EL (cell line): ENCODE measurements around the gene CEP152.

Experiments
- DNase-seq: peaks from one replicate; pipeline ENCODE4 v3.0.0-alpha.2; 2016

The CEP152 gene

DNA sequence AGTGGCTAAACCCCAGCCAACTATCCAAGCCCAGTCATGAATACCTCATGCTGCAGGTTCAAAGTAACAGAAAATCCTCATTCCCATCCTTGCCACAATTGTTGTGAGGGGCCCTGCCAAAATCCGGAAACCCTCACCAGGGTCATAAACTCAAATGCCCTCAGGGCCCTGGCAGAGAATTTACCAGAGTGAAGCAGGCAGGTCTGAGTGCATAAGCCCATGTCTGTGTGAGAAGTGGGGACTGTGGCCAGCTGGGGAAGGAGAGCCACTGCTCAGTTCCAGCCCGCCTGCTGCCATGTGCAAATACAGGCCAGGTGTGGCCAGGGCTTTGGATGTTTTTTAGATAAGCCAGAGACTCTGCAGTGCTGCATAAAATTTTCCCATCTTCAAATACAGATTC, 7.0 kb downstream of the CEP152 start:
- peak; percentile 8 for DNase-seq

DNA sequence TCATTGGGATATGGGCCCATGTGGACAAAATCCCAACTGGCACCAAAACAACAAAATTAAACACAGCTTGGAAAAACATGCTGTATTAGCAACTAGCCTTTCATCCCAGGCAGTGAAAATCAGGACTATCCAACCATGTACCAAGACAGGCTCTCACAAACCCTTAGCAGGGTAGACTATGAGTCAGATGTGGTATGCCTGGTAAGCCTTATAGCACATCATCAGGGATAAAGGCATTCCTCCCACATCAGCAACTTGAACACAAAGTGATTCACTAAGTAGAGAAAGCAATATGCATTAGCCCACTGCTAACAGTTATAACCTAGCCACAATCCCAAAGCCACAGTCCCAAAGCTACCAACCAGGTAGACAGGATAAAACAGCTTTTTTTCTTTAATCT, 8.0 kb downstream of the CEP152 start:
- DNase-seq: peak; percentile 87

DNA sequence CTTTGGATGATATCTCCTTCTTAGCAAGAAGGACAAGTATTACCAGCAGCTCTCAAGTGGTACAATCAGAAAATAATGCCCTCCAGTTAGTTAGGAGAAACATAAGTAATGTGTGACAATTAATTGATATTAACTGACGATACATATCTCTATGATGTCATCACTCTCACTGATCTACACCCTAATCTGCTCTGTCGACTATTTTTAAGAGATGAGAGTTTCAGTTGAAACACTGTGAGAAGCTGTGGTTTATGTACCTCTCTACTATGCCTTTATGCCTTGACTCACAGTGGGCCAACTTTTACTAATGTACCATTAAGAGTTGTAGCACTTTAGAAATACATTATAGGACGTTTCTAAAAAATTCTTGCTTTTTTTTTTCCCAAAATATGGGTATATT, 8.6 kb downstream of the CEP152 start:
- no peak for DNase-seq

DNA sequence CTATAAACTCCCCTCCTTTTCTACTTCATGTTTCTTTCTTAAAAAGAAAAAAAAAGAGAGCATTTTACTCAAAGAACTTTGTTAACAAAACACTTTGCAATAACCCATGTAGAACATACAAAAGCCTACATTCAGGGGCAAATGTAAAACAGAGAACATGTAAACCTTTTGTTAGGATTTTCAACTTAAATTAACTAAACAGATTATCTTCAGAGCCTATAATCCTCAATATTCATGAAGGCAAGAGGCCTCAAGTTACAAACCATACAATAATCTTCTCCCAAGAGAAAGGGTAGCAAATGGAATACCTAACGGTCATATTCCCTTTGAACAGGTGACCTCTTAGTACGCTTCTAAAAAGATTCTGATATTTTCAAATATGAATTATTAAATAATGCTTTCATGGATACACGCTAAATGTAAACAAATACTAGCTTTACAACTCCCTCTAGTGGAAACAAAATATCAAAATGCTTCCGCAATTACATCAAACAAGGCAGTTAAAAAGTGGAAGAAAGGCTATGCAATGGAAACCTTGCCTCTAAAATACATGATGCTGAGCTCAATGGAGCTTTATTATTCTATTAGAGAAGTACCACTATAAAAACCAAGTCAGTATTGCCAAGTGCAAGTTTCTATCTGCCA, 9.9 kb downstream of the CEP152 start:
- peak; percentile 28 for DNase-seq

DNA sequence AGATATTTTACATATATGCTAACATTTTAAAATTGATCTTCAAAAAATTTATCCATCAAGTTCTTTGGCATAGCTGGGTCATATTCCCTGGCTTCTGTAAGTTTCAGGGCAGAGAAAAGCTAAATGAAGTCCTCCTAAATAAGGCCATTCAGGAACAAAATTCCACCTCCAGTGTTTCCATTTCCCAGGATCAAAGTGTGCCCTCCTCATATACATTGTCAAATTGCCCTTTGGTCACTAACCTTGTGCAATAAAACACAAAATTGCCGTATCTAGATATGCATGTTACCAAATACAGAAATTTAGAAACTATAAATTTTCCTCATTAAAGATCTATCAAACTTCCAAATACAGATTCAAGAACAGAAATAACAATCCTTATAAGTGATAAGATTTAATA, 10.6 kb downstream of the CEP152 start:
- no peak for DNase-seq

DNA sequence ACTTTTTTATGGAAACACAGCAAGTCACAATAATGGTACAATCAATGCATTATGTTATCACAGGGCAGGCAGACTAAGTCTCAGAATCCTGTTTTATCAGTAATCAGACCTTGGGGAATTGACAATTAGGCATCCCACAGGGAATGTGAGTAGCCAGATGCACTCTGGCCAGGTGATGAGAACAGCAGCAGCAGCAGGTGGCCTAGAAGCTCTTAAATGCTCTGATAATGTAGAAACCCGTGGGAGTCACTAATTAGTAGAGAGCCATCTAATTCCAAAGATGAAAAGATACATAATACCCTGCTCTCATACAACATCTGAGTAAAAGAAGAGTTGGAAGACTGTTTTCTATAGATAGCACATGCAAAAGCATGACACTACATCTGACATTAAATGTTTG, 12.6 kb downstream of the CEP152 start:
- DNase-seq: no peak

DNA sequence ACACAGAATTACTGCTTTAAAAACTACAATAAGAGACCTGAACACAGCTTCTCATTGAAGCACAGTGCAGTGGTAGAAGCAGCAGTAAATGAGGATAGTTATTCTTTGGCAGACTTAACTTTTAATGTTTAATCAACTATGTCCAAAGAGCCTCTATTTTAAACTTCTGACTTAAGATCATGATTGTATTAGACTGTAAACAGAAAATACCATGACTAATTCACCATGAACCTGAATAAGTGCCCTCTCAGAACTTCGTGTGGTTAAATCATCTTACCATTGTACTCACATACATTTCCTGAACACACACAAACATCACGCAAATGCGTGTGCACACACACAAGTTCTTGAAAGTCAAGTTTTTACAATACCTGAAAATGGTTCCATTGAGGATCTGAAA, 13.9 kb downstream of the CEP152 start:
- DNase-seq: peak; percentile 30

DNA sequence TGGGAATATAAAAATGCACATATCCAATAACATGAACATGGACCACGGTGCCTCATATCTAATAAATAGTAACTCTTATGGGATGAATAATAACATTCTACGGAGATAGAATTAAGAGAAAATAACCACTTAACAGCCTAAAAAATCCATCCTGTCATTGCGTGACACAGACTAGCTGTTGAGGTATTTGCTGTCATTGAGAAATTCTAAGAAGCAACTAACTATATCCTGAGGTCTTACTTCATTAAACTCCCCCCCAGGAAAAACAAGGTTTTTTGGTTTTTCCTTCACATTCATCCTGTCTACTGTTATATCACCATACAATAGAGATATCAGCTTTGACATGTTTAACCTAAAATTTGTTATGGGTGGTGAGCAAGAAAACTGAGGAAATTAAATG, 14.3 kb downstream of the CEP152 start:
- DNase-seq: no peak

DNA sequence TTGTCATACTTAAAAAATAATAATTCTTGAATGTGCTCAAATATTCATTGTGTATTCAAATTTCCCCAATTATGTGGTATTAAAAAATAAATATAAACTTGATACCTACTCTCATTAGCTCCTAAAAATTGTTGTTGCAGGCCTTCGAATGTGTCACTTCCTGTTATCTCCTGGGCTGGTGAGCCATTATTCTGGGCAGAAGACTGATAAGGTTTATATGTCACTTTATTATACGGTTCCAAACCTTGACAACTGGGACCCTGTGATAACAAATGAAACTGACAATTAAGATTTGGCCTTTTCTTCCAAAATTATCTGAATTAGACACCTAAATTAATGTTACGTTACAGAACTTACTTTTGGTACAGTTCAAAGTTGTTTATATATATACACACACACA, 15.0 kb downstream of the CEP152 start:
- no peak for DNase-seq

DNA sequence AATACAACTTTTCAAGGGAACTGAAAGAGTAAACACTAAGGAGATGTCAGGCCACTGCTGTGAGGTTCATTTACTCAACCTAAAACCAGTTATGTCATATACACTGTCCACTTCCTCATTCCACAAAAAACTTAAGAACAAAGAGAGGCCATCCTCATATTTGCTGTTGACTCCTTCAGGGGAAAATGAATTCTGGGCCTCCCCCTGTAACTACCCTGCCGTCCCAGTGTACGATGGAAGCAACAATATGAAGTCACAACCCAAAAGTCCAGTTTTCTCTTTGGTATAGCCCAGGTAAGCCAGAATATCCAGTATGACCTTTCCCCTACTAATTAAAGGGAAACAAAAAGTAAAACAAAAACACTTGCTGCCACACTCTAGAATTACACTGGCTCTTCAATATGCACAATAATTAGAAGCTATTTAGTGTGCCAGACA, 16.2 kb downstream of the CEP152 start:
- DNase-seq: peak; percentile 36

DNA sequence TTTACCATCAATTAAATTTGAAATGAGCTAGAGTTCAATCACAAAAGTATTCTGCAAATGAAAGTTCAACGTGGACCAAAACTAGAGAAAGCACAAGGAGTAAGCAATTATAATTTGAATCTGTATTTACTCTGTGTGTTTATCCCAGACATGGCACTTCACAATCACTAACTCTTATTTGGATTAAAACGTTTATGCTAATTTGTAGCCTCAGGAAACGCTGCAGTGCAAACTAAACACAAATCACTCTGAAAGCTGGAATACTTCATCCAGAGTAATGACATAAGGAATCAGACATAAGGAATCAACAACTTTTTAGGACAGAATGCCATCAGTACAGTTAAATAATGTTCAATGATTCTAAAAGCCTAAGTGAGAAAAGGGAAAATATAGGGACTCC, 18.5 kb downstream of the CEP152 start:
- DNase-seq: no peak

DNA sequence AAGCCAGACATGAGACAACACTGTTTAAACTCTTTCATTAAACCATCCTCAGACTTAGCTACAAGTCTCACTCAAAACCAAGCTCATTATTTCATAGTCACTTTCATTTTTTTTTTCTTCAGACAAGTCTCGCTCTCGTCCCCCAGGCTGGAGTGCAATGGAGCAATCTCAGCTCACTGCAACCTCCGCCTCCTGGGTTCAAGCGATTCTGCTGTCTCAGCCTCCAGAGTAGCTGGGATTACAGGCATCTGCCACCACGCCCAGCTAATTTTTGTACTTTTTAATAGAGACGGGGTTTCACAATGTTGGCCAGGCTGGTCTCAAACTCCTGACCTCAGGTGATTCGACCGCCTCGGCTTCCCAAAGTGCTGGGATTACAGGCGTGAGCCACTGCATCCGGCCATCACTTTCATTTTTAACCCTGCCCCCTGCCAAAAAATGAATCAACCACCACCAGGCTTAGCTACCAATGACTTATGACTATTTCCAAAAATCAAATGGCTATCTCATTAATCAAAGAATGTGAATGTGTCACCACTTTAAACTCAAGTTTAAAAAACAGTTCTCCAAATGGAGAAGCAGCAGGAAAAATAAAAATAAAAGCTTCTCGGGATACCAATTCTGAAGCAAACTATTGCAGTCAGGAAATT, 20.3 kb downstream of the CEP152 start:
- DNase-seq: peak; percentile 53

DNA sequence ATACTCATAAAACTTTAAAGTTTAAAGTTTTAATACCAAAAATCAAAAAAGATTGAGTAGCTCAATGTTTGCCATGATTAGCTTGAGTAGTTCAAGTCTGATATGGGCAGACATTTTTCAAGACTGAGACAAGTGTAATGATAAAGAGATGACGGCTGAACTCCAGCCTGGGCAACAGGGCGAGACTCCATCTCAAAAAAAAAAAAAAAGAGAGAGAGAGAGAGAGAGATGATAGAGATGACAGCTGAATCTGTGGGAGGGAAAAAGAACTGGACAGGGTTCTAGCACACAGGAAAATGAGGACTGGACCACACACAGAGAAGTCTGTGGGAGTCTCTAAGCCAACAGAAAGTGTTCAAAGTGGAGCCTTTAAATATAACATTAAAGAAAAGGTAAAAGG, 25.2 kb downstream of the CEP152 start:
- no peak for DNase-seq

DNA sequence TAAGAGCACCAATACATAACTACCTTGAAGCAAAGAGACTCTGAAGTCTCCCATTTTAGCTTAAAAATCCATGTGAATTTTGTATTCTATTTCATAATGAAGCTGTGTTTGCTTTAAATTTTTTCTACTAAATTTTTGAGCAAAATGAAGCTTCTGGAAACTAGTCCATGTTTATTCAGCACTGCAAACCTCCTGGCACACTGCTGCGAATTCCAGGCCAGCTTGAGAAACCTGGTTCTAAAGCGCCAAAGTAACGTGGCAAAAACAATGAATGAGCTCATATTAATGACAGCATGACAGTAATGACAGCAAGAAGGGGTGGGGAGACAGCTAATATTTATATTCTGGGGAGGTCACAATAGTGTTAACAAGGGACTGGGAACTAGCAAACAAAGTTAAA, 25.7 kb downstream of the CEP152 start:
- DNase-seq: no peak

DNA sequence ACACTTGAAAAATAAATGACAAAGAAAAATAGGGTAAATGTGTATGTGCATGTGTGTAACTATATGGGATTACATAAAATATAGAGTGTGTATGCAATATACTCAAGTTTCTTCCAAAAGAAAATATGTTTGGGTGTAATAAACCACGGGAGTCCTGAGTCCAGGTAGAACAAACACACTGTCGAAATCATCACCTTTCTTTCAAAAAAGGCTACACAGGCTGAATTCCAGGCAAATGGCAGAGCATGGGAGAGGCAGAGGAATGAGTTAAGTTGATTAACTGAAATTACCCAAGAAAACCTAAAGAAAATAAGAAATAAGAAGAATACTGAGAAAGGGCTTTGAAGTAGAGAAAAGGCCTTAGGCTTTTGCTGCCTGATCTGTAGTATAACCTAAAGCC, 26.1 kb downstream of the CEP152 start:
- no peak for DNase-seq

DNA sequence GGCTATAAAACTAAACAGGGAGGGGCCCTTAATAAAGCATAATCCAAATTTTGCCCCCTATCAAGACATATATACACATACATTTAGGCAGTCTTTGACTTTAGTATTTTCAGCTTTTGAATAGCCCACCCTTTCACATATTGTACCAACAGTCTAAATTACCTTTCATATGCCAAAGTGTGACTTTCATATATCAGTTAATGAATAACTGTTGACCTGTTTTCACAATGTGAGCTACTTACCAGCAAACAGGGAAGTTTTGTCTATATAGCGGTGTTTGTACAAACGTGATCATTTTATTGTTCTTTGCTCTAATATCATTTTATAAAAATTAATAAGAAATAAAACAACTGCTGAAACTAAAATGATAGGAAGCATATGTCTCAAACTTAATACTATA, 28.0 kb downstream of the CEP152 start:
- no peak for DNase-seq

DNA sequence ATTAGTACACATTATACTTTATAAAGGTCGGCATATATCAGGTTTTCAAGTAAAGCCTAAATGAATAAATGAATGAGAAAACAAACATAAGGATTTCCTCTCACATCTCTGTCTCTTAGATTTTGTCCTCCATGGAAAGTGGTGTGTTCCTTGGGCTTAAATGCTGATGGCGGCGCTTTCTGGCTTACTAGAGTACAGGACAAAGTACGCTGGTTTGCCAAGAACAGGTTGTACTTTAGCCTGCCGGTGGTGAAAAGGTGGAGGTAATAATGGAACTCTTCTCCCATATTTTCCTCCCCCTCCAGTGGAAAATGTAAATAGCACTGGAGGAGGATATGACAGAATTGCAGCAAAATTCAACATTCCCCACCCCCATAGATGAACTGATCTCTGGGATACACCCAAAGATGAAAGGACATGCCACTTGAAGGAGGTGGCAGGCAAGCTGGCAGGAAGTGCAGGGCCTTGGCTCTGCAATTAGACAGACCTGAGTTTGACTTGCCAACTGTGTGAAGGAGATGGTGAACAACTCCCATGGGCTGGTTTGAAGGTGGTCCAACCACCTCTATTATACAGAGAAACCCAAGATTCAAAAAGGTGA, 29.3 kb downstream of the CEP152 start:
- DNase-seq: no peak

DNA sequence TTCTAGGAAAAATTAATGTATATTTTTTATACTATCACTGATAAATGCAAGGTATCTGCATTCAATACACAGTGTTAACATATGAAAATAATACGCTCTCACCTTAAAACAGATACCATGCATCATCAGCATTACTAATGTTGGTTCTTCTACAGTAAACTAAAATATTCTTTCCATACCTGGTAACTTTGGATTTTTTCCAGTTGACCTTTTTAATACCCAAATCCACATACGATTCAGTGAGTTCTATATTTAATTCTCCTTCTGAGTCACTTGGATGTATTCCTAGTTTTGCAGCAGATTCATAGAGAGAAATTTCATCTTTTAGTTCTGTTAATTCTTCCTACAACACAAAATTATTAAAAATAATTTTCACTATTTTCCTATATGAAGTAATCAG, 29.9 kb downstream of the CEP152 start:
- no peak for DNase-seq

DNA sequence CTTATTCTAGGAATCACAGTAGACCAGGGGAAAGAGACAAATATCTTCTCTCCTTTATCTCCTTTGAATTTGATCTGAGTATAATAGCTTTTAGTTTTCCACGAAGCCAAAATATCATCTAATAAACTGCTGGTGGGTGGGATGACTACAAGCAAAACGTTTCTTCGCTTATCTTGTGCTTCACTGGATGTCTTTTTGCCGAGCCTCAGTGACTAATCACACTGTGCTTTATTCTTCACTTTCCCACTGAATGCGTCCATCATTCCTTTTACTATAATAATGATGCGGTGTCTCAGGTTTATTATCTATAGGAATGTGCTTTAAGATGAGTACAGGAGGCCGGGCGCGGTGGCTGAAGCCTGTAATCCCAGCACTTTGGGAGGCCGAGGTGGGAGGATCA, 32.5 kb downstream of the CEP152 start:
- DNase-seq: no peak

DNA sequence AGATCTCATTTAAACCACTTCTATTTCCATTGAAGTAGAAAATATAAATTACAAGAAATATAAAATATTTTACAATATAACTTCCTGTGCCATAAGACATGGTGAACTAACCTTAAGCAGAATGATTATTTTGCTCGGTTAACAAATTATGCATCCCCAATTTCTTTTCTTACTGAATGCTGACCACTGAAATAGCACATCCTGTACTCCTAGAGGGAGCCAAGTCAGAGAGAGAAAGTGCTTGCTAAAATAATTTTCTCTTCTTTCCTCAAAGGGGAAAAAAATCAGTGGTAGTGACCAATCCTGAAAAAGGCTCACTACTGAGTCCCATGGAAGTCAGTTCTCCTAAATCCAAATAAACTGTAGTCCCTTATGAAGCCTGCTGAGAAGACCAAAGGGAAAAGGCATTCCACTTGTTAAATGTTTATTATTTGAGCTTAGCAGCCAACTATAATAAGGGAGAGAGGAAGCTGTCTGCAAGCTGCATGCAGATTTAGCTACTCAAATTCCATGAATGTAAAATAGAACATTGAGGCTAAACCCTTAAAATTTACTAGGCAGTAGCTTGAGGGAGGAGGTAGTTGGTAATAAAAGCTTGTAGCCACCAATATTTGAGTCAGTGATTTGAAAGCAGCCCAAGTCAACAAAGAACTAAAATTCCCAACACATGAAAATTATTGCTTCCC, 33.1 kb downstream of the CEP152 start:
- no peak for DNase-seq

DNA sequence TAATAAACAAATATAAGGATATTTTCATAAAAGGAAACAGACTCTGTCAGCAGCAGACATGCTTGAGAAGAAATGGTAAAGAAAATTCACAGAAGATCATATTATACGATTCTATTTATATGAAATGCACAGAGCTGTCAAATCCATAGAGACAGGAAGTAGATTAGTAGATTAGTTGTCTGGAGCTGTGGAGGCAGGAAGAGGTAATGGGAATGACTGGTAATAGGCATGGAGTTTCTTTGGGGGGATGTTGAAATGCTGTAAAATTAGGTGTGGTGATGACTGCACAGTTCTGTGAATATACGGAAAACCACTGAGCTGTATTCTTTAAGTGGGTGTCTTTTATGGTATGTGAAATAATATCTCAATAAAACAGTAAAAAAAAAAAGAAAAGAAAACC, 35.3 kb downstream of the CEP152 start:
- no peak for DNase-seq

DNA sequence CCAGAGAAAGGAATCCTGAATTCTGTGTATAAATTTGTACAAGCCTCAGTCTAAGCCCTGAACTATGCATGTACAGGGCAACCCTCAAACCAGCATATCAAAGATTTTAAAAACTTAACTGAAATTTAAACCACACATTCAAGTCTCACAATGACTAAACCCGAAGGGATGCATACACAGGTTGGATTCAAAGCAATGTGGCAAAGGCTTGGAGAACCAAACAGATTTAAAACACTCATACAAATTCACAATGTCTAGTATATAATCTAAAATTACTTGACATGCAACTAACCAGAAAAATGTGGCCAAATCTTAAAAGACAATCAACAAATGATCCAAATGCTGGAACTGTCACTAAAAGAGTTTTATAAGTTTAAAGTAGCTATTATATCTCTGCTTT, 36.4 kb downstream of the CEP152 start:
- peak; percentile 24 for DNase-seq

DNA sequence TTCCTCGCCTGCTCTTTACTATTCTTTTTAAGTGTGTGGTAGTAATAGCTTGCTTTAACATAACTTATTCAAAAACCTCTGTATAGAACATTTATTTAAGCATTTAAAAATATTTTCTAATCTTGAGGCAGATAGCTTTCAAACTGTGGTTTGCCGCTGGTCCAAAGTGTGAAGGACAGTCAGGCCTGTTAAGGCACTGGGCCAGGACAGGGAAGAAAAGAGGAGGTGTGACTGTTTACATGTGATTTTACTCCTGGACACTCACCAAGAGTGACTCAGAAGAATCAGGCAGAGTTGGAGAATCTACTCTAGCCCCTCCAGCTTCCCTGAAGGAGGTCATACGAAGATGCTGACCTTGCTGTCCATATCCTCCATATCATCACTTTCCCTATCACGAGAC, 44.7 kb downstream of the CEP152 start:
- DNase-seq: no peak

DNA sequence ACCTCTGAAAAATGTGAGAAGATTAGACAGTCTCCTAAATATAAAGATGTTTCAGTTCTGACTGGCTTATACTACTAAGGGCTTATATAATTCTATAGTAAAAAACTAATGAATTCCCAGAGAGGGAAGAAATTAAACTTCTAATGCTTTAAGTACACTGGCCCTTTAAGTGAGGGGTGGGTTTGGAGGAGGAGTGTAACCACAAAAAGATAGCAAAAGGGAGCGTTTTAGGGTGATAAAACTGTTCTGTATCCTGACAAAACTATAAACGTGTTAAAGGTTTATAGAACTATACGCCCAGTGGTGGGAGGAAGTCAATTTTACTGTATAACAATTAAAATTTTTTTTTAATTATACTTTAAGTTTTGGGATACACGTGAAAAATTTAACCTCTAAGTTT, 45.8 kb downstream of the CEP152 start:
- DNase-seq: no peak
